Ishikawa (cell line): ENCODE measurements around the gene RNASEH1.

ENCODE experiments used
- CEBPB ChIP-seq: IDR thresholded peaks from 2 replicates; pipeline ENCODE4 v1.6.1; 2012
- EP300 ChIP-seq: IDR thresholded peaks from 2 replicates; pipeline ENCODE4 v1.6.1; 2012; ENCODE audit warnings: borderline replicate concordance
- REST ChIP-seq: IDR thresholded peaks from 2 replicates; pipeline ENCODE4 v1.6.1; 2012; ENCODE audit warnings: low read depth, mild to moderate bottlenecking
- TAF1 ChIP-seq: IDR thresholded peaks from 2 replicates; pipeline ENCODE4 v1.6.1; 2012; ENCODE audit warnings: low read depth, mild to moderate bottlenecking
- YY1 ChIP-seq: IDR thresholded peaks from 2 replicates; pipeline ENCODE4 v1.6.1; 2012; ENCODE audit warnings: low read depth

- TF ChIP-seq YY1: no peak
- TF ChIP-seq EP300: no peak
- TF ChIP-seq TAF1: no peak
- TF ChIP-seq CEBPB: no peak
- no peak for TF ChIP-seq REST
These were observed 21.2 kb downstream of the RNASEH1 start for GRCh38 chr2:3536682-3537632.
